Liver (tissue), 9 donors: ENCODE data around the gene CAMK1D. TPM values are rescaled to one million over a fixed set of nuclear protein-coding genes. Genes with fewer than 3 reads are reported as not detected.

ENCODE experiments used
- DNase-seq: peaks from one replicate; pipeline ENCODE4 v3.0.0-alpha.2; 2017; ENCODE audit warnings: low spot score
- H3K27ac ChIP-seq, 2 donors: one replicate each; pipeline ENCODE4 v1.7.0; 2013; ENCODE audit warnings: inconsistent platforms in 2 of 2, low read length in 2 of 2, control low read depth in 1 of 2, low read depth in 1 of 2, mild to moderate bottlenecking in 1 of 2
- H3K27me3 ChIP-seq, 4 donors: one replicate each; pipeline versions ENCODE4 v1.6.1 to v1.7.0; 2013; ENCODE audit warnings: low read length in 3 of 4, inconsistent platforms in 1 of 4, mild to moderate bottlenecking in 1 of 4, moderate library complexity in 1 of 4; ENCODE audit not compliant: control insufficient read depth in 4 of 4, insufficient read depth in 4 of 4
- H3K36me3 ChIP-seq, 4 donors: one replicate each; pipeline versions ENCODE4 v1.6.1 to v1.7.0; 2013; ENCODE audit warnings: low read length in 3 of 4, mild to moderate bottlenecking in 3 of 4, low read depth in 1 of 4, moderate library complexity in 1 of 4; ENCODE audit not compliant: control insufficient read depth in 4 of 4, insufficient read depth in 3 of 4
- H3K4me1 ChIP-seq, 4 donors: one replicate each; pipeline versions ENCODE4 v1.6.1 to v1.7.0; 2013; ENCODE audit warnings: low read length in 3 of 4, mild to moderate bottlenecking in 3 of 4, moderate library complexity in 1 of 4; ENCODE audit not compliant: control insufficient read depth in 4 of 4, insufficient read depth in 4 of 4
- H3K4me3 ChIP-seq, 3 donors: one replicate each; pipeline versions ENCODE4 v1.6.1 to v1.7.0; 2013; ENCODE audit warnings: low read length in 3 of 3, control low read depth in 1 of 3, low read depth in 1 of 3, mild to moderate bottlenecking in 1 of 3
- H3K9ac ChIP-seq, 2 donors: one replicate each; pipeline ENCODE4 v1.7.0; 2013; ENCODE audit warnings: low read length in 2 of 2, mild to moderate bottlenecking in 2 of 2, moderate library complexity in 2 of 2, control low read depth in 1 of 2, low read depth in 1 of 2
- H3K9me3 ChIP-seq, 4 donors: one replicate each; pipeline versions ENCODE4 v1.6.1 to v1.7.0; 2013; ENCODE audit warnings: low read length in 3 of 4; ENCODE audit not compliant: control insufficient read depth in 4 of 4
- ATF3 ChIP-seq: IDR thresholded peaks from 2 replicates; pipeline ENCODE4 v1.6.1; 2016; ENCODE audit warnings: antibody characterized with exemption
- CTCF ChIP-seq: fragments of 150-350 bp; IDR thresholded peaks from 2 replicates; pipeline ENCODE4 v1.5.1; 2017; ENCODE audit warnings: improper control_type of control experiment, low read depth, low read length; ENCODE audit not compliant: missing input control
- EGR1 ChIP-seq, 2 donors: IDR thresholded peaks; 2 replicates each; pipeline ENCODE4 v1.6.1; 2016 to 2018; ENCODE audit warnings: antibody characterized with exemption in 2 of 2, low read depth in 2 of 2
- FOXA1 ChIP-seq: IDR thresholded peaks from 2 replicates; pipeline ENCODE4 v1.6.1; 2016; ENCODE audit warnings: antibody characterized with exemption
- FOXA2 ChIP-seq: IDR thresholded peaks from 2 replicates; pipeline ENCODE4 v1.6.1; 2016; ENCODE audit warnings: antibody characterized with exemption
- GABPA ChIP-seq, 2 donors: IDR thresholded peaks in 1 of 2; conservative IDR thresholded peaks in 1 of 2; 2 replicates each; pipeline ENCODE4 v1.6.1; 2016; ENCODE audit warnings: antibody characterized with exemption in 2 of 2, mild to moderate bottlenecking in 1 of 2, moderate library complexity in 1 of 2
- HNF4A ChIP-seq, 2 donors: conservative IDR thresholded peaks; 2 replicates each; pipeline ENCODE4 v1.6.1; 2016; ENCODE audit warnings: antibody characterized with exemption in 2 of 2, mild to moderate bottlenecking in 2 of 2
- HNF4G ChIP-seq: IDR thresholded peaks from 2 replicates; pipeline ENCODE4 v1.6.1; 2016; ENCODE audit warnings: antibody characterized with exemption
- JUND ChIP-seq, 2 donors: IDR thresholded peaks; 2 replicates each; pipeline ENCODE4 v1.6.1; 2016; ENCODE audit warnings: antibody characterized with exemption in 2 of 2
- MAX ChIP-seq: IDR thresholded peaks from 2 replicates; pipeline ENCODE4 v1.6.1; 2016; ENCODE audit warnings: antibody characterized with exemption
- NR2F2 ChIP-seq: IDR thresholded peaks from 2 replicates; pipeline ENCODE4 v1.6.1; 2016; ENCODE audit warnings: antibody characterized with exemption
- RAD21 ChIP-seq, 2 donors: IDR thresholded peaks; 2 replicates each; pipeline ENCODE4 v1.6.1; 2016; ENCODE audit warnings: antibody characterized with exemption in 2 of 2, mild to moderate bottlenecking in 2 of 2
- REST ChIP-seq: IDR thresholded peaks from 2 replicates; pipeline ENCODE4 v1.6.1; 2016; ENCODE audit warnings: antibody characterized with exemption, mild to moderate bottlenecking
- RXRA ChIP-seq, 2 donors: IDR thresholded peaks; 2 replicates each; pipeline ENCODE4 v1.6.1; 2017 to 2018; ENCODE audit warnings: antibody characterized with exemption in 2 of 2, mild to moderate bottlenecking in 1 of 2
- SP1 ChIP-seq: IDR thresholded peaks from 2 replicates; pipeline ENCODE4 v1.6.1; 2018; ENCODE audit warnings: antibody characterized with exemption, mild to moderate bottlenecking
- TAF1 ChIP-seq: conservative IDR thresholded peaks from 2 replicates; pipeline ENCODE4 v1.6.1; 2016; ENCODE audit warnings: antibody characterized with exemption, mild to moderate bottlenecking
- YY1 ChIP-seq: IDR thresholded peaks from 2 replicates; pipeline ENCODE4 v1.6.1; 2016; ENCODE audit warnings: antibody characterized with exemption, mild to moderate bottlenecking
- ZBTB33 ChIP-seq: IDR thresholded peaks from 2 replicates; pipeline ENCODE4 v1.6.1; 2016; ENCODE audit warnings: antibody characterized with exemption
- WGBS: extraction: QIAGEN DNeasy Blood & Tissue Kit; methylation state at CpG from one replicate; pipeline ENCODE4 v1.1.7; 2013; 5-methylcytosine and 5-hydroxymethylcytosine counted together
- polyA plus RNA-seq, 2 donors: library from polyadenylated mRNA; stranded (reverse) in 1 of 2; unstranded in 1 of 2; fragments of 200-250 nt in 1 of 2; fragments of >200 nt in 1 of 2; fragmentation: Nextera tagmentation in 1 of 2; extraction: Ambion mirVana in 1 of 2; gene quantifications; one replicate each; pipeline versions ENCODE4 v1.2.1 to v1.2.3, GENCODE V29; 2013 to 2015
- total RNA-seq, 2 donors: library from RNA; depleted of rRNA; stranded (reverse); fragments of >200 nt; gene quantifications; one replicate each; pipeline ENCODE4 v1.2.3, GENCODE V29; 2014
- donor health status: healthy.
- donor health status: healthy.
- donor health status: healthy.
- donor health status: healthy.
- donor health status: healthy.

The CAMK1D gene
- total and polyA plus RNA-seq, 4 donors = 2.7 to 10.1 (median 4.2) TPM

GRCh38 chr10:12419262-12419847 lies 70.0 kb downstream of the CAMK1D start (continued):
- TF ChIP-seq REST = no peak
- TF ChIP-seq FOXA1 = no peak
- no peak for TF ChIP-seq EGR1 (IDR thresholded peaks at IDR 0.05; ENCODE audit: low read depth in 2 of 2)
- no peak for TF ChIP-seq RXRA (IDR thresholded peaks at IDR 0.05)

GRCh38 chr10:12420530-12421120 lies 71.3 kb downstream of the CAMK1D start:
- peaks cover 0 to 23% (median 11%) of the 10 kb centered on the region in 4 donors for H3K4me1 ChIP-seq
- no peak overlapping the region for H3K9ac ChIP-seq
- no peaks in the 10 kb centered on the region for H3K27me3 ChIP-seq
- no peak overlapping the region for H3K27ac ChIP-seq
- TF ChIP-seq NR2F2 (no peak), SP1 (no peak), RAD21 (IDR thresholded peaks at IDR 0.05) (peak in 1 of 2 donors; percentile 13), TAF1 (no peak), RXRA (IDR thresholded peaks at IDR 0.05) (no peak)
- no peaks in the 10 kb centered on the region for H3K9me3 ChIP-seq
- WGBS = 64% methylated on average over 7 of the region's 7 CpGs
- no peak overlapping the region for H3K4me3 ChIP-seq
- no peaks in the 10 kb centered on the region for H3K36me3 ChIP-seq
- DNase-seq = no peak

- no peaks in the 10 kb centered on the region for H3K27me3 ChIP-seq
- peaks cover 0 to 17% (median 10%) of the 10 kb centered on the region in 4 donors for H3K4me1 ChIP-seq
- no peak for DNase-seq
- TF ChIP-seq HNF4G = no peak
- no peak for TF ChIP-seq NR2F2
- TF ChIP-seq MAX = no peak
- TF ChIP-seq FOXA2 = no peak
- TF ChIP-seq TAF1 = no peak
- no peak for TF ChIP-seq HNF4A (conservative IDR thresholded peaks at IDR 0.05)
- no peak for TF ChIP-seq JUND (IDR thresholded peaks at IDR 0.05)
- no peak for TF ChIP-seq EGR1 (IDR thresholded peaks at IDR 0.05; ENCODE audit: low read depth in 2 of 2)
- no peak for TF ChIP-seq RAD21 (IDR thresholded peaks at IDR 0.05)
- no peak for TF ChIP-seq YY1
- TF ChIP-seq FOXA1 = no peak
- no peak for TF ChIP-seq CTCF
- no peak for TF ChIP-seq ATF3
- no peak for TF ChIP-seq GABPA (IDR thresholded peaks at IDR 0.05 in 1 of 2, conservative IDR thresholded peaks at IDR 0.05 in 1 of 2)
- no peak for TF ChIP-seq RXRA (IDR thresholded peaks at IDR 0.05)
- TF ChIP-seq REST = no peak
- no peak for TF ChIP-seq SP1
- no peak for TF ChIP-seq ZBTB33
- H3K36me3 ChIP-seq = no peaks in the 10 kb centered on the region
- WGBS = 97% methylated on average over 10 of the region's 10 CpGs
- H3K9me3 ChIP-seq = no peaks in the 10 kb centered on the region
- H3K9ac ChIP-seq = no peak overlapping the region
- H3K4me3 ChIP-seq = no peak overlapping the region
- no peak overlapping the region for H3K27ac ChIP-seq
Measured at GRCh38 chr10:12422189-12422588, 72.8 kb downstream of the CAMK1D start.
